HS-5 (cell line): Measurements from ENCODE around the gene ICOS.
A peak's percentile ranks its signal among the peaks of the same experiment; 100 is the strongest.

Experiments
- DNase-seq: peaks from one replicate; pipeline ENCODE4 v3.0.0-alpha.2; 2012; ENCODE audit warnings: low read depth

The ICOS gene, protein sequence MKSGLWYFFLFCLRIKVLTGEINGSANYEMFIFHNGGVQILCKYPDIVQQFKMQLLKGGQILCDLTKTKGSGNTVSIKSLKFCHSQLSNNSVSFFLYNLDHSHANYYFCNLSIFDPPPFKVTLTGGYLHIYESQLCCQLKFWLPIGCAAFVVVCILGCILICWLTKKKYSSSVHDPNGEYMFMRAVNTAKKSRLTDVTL

DNA sequence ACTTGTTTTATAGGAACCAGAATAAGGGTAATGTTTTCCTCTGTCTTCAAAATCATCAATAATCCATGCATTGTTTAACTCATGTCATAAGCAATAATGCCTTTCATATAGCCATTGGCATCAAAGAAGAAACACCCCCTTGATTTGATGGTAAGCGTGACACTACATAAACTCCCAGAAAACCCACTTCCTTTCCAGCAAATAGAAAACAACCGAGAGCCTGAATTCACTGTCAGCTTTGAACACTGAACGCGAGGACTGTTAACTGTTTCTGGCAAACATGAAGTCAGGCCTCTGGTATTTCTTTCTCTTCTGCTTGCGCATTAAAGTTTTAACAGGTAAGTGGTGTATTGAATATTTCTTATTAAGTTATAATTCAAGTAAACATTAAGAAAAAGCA is at the start of gene ICOS:
TSS of gene ICOS (plus strand) at position 229 of the 400 bp plus-strand sequence. CDS start at position 281, 52 bp downstream.
- no peak for DNase-seq

DNA sequence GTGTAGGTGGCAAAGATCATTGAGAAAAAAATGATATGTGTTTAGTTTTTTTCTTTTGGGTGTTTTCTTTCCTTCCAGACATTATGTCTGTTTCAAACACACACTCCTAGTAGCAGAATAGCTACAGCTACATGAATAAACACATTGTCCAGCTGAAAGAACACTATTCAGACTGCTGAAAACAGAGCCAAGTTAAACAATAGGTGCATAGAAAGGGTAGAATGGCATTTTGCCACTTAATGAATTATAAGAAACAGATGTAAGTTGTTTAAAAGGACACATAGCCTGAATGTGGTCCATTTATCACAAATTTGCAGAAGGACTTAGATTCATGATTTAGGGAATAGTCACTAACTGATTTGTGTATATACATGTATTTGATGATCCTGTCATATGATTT is 48.9 kb upstream of the ICOS start:
- DNase-seq: no peak

DNA sequence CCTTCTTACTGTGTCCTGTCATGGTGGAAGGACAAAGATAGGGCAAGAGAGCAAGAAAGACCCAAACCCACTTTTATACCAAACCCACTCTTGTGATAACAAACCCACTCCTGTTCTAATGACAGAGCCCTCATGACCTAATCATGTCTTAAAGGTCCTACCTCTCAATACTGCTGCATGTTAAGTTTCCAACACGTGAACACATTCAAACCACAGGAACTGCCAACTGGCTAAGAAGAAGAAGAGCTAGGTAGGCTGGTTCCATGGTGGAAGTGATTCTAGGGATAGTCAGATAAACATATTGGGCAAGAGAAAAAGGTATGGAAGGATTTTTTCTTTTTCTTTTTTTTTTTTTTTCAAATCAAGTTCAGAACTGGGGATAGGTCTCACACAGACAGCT is 47.0 kb upstream of the ICOS start:
- DNase-seq: no peak

DNA sequence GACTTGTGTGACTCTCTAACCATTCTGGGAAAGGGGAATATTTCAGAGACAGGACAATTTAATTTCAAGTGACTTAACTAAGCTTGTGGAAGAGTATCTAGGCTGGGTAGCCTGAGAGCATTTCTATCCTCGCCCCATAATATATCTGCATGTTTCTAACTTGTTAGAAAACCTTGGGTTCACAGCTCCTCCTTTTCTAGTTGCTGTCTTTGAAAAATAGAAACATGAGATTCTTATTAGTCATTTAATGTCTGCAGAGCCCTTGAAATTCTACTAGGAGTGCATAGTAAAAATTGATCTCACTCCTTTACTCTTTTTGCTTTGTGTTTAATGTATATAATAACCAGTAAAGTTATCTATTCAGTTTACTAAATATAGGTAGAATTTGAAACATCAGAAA is 46.6 kb upstream of the ICOS start:
- no peak for DNase-seq

DNA sequence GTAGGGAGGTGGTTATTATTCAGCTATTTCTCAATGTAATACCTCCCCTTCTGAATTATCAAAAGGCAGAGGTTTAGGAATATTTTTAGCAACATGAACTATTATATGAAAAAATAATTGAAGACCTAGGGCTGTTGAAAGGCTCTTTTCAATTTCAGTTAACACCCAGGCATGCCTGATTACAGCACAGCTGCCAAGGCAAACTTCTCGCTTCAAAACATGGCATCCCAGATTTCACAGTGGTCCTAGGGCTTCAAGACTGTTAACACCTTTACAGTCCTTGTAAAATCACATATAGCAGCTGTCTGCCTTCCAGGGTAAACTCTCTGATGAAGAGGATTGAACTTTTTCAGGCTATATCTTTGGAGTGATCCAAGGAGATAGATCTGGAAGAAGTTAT is 45.8 kb upstream of the ICOS start:
- no peak for DNase-seq

DNA sequence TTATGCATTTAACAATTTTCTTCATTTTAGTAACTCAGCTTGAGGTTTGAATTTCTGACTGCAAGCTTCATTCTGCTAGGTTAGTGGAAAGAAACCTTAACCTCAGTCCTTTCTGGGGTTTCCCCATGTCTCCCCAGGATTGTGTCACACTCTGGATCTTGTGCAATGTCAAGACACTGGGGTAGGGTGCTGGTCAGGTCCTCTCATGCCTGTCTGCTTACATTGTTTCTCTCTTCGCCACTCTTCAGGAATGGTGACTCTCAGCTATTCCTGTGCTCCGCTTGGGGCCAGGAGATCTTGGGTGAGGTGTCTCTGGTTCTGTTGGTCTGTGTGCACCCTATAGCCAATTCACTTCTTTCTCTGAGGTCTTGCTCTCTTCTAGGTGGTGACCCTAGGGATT is 45.1 kb upstream of the ICOS start:
- no peak for DNase-seq

DNA sequence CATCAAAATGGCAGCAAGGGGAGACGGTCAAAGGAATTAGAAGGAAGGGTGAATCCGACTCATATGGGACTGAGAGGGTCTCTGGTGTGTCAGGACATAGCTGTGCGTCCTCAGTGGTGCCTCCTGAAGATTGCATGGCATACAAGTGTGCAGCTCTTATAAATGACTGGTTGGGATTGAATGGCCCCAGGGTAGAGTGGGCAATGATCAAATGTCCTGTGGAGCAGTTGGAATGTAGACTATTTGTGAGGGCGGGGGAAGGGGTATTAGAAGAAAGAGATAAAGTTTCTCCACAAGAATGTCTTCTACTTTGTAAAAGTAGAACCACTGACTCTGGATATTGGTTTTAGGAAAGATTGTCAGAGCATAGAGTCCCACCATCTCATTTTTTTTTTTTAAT is 44.4 kb upstream of the ICOS start:
- no peak for DNase-seq

DNA sequence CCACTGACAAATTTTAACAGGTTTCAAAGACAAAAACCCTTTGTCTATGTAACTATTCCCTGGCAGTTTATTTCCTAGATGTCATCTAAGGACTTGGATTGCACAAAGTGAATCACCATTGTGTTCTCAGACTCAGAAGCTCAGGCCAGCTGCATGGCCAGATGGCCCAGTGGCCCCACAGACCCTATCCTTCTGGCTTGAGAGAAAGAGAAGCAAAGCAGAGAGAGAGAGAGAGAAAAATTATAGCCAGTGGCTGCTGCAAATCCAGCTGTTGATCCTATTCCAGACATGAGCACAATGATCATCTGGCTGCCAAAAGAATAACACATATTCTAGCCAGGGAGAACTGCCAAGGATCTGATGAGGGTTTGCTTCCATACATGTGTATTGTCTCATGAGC is 43.2 kb upstream of the ICOS start:
- DNase-seq: no peak

DNA sequence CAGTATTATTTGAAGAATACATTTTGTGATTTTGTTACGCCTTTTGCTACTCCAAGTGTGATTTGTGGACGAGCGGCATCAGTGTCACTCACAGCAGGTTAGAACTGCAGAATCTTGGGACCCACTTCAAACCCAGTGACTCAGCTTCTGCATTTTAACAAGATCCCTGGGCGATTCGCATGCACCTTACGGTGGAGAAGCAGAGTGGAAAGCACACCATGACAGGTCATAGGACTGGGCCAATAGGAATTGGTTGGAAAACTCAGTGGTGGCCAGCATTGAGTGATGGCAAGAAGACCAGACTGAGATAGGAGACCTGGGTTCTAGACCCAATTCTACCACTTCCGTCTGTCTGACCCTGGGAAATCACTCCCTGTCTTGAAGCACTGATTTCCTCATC is 42.7 kb upstream of the ICOS start:
- DNase-seq: no peak

DNA sequence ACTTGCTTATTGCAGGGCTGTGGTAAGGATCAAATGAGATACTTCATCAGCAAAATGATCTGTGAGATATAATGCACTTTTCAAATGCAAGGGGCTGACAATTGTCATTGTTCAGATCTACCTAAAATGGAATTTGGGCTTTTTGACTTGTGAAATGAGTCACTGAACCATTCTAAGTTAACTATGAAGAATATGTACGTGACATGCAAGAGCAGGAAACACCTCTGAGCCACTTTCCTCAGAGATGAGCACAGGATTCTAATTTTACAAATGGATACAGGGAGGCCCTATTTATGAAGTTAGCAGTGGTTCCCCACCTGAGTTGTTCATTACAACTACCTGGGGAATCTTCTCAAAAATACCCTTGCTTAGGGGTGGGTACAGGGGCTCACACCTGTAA is 42.3 kb upstream of the ICOS start:
- no peak for DNase-seq

DNA sequence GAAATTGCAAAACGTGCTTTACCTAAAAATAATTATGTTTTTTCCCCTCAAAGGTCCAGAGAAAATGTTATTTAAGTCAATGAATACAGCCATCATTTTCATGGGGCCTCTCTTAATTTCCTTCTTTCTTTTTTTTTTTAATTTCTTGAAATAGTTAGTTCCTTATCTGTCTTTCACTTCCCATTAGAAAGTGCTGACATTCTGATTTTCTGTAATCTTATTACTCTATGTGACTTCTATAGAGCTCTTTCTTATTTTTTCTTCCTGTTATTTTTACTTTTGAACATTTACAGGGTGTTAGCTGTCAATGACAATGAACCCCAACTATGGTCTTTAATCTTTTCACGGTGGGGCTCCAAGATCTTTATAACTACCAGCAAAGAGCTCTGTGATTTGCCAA is 39.0 kb upstream of the ICOS start:
- DNase-seq: no peak

DNA sequence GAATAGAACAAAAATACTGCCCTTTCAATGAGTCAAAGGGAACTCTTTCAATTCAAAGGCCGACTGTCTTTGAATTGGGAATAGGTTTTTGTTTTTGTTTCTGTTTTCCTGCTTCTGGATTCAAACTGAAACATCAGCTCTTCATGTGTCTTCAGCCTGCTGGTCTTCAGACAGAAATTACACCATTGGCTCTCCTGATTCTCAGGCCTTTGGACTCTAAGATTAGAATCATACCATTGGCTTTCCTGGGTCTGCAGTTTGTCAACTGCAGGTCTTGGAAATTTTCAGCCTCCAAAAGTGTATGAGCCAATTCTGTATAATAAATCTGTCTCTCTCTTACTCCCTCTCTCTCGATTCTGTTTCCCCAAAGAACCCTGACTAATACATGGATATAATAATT is 37.9 kb upstream of the ICOS start:
- DNase-seq: no peak

DNA sequence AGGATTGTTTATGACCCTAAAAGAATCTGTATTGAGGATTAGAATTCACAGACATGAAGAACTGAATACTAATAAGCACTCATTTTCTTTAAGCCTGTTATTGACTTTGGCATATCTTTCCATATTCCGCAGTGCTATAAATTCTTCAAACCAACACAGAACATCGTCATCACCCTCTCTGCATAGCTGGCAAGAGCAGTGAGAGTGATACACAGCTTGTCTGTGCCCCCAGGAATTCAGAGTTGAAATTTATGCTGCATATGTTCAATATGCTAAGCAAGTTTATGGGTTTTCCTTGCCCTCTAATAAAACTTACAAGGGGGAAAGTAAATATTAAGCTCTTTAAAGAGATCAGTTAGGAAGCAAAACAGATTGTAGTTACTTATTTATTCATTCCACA is 36.3 kb upstream of the ICOS start:
- DNase-seq: no peak

DNA sequence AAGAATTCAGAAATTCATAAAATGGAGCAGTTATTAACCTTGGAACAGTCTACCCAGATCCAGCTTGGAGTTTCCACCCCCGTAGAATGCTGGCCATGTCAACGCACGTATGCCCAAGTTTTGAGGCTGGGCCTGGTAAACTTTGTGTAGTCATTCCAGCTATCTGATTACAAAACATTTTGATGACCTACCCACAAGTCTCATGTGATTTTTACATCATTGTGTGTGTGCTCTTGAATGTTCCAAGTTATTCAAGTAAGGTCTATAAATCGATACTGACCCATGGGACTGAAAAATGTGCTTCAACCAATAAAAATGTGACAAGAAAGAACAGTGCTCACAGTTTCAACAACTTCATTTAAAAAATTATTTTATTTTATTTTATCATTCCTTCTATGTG is 32.5 kb upstream of the ICOS start:
- DNase-seq: no peak

DNA sequence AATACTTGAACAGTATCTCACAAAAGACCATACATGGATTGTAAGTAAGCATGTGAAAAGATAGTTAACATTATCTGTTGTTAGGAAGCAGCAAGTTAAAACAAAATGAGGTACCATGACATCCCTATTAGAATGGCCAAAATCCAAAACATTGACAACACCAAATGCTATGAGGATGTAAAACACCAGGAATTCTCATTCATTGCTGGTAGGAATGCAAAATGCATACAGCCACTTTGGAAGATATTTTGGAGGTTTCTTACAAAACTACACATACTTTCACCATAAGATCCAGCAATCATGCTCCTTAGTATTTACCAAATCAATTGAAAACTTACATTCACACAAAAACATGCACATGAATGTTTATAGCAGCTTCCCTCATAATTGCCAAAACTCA is 30.9 kb upstream of the ICOS start:
- no peak for DNase-seq

DNA sequence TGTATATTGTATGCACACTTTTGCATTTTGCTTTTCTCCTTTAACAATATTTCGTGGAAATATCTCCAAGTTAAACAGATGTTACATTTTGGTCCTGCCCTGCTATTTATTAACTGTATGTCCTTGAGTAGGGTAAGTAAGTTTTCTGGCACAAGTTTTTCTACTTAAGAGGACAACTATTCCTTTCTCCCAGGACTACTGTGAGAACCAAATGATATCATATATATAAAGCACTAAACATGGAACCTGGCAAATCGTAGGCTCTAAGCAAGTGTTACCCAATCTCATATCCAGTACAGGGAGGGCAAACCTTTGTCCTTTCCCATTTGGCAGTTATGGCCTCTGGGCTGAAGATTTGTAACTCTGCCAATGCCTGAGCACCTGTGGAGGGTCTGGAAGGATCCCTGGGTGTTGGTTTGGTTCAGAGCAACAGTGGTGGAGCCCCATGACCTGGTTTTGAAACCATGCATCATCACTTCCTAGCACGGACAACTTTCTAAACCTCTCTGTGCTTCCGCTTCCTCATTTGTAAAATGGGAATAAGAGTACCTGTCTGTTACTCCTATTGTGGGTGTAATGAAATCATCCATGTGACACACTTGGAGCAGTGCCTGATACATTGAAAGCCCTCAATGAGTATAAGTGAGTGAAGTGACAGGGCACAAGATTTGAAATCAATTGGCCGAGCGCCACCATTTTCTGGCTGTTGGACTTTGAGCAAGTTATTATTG is 28.3 kb upstream of the ICOS start:
- no peak for DNase-seq

DNA sequence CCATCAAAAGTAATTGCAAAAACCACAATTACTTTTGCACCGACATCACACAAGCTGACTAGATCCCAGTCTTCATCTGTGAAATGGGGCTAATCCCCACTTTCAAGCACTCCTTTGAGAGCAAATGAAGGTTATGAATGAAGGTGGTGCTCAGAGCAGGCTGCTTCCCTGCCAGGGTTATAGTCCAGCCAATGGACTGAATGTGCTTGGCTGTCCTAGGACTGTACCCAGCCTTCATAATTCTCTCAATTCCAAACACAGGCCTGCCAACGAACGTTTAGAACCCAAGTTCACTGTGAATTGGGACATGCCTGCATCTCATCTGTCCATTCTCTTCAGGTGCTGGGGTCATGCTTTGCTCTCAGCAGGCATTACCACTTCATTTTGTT is 27.8 kb upstream of the ICOS start:
- no peak for DNase-seq

DNA sequence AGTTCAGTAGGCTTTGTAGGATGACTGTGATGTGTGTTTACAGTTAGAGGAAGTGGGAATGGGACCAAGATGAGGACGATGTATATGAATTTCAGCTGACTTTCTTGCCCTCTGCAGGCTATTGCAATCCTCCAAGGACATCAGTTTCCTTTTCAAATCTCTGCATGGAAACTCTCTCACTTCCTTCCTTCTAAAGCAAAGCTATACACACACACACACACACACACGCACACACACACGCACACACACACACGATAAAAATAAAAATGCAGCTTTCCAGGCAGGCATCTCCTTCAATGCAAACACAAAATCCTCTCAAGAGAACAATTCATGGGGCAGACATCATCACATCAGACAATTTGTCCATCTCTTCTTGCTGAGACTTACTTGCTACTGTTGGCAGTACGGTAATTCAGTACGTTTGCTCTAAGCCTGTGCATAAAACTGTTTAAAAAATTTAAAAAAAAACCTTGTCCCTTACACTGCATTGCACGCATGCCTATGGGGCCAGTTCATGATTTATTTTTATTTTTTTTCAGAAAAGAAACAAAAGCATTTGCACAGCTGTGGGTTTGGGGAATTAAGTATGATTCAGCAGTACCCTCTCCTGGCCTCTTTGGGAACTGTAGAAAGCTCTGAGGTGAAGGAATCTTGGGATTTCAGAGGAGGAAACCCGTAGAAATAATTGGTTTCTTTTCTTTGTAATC is 27.1 kb upstream of the ICOS start:
- peak; percentile 39 for DNase-seq

DNA sequence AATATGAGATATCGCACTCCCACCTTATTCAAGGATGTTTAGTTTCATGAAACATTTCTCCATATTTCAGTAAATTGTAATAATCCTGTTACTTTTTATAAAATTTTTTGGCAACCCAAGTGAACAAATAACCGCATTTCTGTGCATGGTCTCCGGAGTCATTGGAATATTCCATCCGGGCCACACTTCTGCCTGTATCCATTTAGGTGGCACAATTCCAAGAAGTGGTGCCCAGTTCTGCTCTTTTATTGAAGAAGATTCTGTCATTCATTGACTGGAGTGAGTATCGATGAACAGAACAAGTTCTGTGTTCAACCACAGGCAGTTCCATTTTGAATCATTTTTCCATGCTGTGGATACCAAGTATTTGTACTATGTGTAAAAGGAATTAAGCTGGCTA is 26.6 kb upstream of the ICOS start:
- no peak for DNase-seq

DNA sequence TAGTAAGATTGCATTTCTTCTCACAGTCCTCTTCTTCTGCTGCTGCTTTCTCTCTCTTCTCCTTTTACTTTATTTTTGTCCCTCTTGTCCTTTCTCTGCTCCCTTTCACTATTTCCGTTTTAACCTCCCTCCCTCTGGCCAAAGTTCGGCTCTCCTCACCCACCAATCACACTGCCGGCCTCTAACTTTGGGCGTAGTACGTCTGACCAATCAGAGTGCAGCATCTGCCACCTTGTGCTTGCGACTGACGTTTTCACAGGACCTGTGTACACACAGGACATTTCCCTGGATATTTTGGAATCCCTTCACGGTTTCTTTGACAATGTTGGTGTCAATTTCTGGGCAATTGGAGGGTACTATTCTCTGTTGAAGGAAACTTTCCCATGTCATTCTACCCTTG is 22.6 kb upstream of the ICOS start:
- DNase-seq: no peak

DNA sequence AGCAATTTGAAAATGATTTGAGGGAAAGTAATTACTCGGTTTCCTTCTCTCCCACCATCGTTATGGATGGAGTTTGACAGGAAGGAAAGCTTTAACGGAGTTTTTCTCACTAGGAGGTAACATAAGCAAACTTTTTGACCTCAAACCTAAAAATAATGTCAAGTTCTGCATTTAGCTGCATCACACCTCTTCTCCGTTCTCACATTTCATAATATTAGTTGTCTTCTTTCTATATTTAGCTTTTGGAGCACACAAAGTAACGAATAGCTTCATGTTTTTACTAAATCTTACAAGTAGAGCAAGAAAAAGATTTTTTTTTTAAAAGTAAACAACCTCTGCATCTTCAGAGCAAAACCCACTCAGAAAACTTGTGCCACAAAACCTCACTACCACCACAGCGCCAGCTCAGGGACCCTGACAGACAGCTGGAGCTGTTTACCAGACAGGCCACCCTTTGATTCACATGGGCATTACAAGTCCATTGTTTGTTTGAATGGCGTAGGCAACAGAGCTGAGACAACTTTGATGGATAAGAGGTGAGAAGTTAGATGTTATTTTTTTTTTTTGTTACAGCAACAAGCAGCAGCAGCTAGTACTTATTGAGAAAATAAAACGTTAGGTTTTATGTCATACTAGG is 21.9 kb upstream of the ICOS start:
- DNase-seq: no peak

DNA sequence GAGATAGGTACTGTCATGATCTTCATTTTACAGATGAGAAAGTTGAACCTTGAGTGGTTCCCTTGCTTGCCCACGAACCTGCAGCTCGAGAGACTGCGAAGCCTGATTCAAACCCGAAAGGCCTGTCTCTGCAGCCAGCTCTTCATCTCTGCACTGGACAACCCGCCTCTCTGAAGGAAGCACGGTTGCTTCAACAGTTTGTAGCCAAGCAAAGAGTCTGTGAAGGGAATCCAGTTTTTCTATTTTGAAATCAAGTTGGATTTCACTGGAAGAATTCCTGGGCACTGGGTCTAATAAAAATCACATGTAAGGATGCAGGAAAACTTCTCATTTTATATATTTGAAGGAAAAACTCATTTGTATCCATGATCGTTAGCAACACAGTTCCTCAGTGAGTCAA is 21.3 kb upstream of the ICOS start:
- no peak for DNase-seq

DNA sequence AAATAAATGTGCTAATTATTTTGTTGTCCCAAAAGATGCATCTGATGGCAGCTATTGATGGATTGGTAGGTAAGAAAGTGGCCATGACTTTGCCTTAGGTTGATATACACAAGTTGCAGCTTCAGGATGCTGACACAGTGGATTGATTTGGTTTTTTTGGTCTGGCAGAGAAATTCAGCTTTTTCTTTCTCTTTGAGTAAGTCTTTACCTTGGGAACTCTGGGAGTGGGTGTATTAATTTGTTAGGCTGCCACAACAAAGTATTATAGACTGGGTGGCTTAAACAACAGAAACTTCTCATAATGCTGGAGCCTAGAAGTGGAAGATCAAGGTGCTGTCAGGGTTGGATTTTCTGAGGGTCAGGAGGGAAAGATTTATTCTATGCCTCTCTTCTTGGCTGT is 19.8 kb upstream of the ICOS start:
- DNase-seq: no peak
